Measurements from ENCODE around the gene TBKBP1. TPM values are rescaled to one million over a fixed set of nuclear protein-coding genes. Genes with fewer than 3 reads are reported as not detected.

The TBKBP1 gene
- total RNA-seq, 1 experiment from 2014 or later = 33.2 TPM

DNA sequence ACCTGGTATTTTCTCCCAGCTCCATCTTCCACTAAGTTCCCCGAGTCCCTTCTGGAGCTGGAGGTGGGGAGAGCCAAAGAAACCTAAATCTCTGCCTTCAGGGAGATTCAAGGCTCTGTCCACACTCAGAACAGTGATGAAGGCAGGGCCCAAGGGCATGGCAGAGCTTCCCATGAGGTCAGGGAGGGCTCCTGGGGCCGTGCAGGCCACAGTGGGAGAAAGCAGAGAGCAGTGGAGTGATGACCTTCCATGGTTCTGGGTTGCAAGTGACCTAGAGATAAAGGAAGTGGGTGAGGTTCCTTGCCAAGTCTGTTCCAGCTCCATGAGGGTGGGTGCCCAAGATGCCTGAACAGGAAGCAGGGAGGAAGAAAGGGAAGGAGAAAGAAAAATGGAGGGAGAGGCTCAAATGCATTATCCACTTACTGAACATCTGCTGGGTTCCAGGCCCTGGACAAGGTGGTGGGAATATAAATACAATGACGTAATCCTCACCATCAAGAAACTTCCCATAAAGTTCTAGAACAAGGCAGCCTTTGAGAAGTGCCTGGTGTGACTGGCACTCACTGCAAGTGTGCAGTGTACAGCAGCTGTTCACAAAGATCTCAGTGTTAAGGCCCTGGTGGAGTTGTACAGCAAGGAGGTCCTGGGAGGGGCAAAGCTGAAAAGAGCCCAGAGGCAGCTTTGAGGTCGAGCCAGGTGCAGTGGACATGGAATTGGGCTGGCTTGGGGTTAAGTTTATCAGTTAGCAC, 13.3 kb downstream of the TBKBP1 start:
- H3K4me3 Mint-ChIP-seq = no peak overlapping the region
- Histone ChIP-seq H3K9ac (ENCODE audit: extremely low read depth, insufficient read length, low read length) (no peak overlapping the region), H2AK5ac (ENCODE audit: insufficient read length, low read length) (no peak overlapping the region), H2BK5ac (ENCODE audit: insufficient read length, low read length) (no peak overlapping the region), H4K20me1 (ENCODE audit: control insufficient read depth, insufficient read depth, insufficient read length) (no peaks in the 10 kb centered on the region), H4K91ac (ENCODE audit: insufficient read length, low read depth, low read length) (no peak overlapping the region), H3K23ac (ENCODE audit: insufficient read length, low read depth, low read length) (no peak overlapping the region), H3T11ph (ENCODE audit: low read length) (no peak overlapping the region), H3K9me3 (ENCODE audit: control insufficient read depth, low read depth, low read length) (no peaks in the 10 kb centered on the region), H3K27ac (ENCODE audit: insufficient read length, low read depth, low read length) (no peak overlapping the region), H3K4ac (ENCODE audit: low read depth, low read length) (no peak overlapping the region), H3K56ac (ENCODE audit: insufficient read length, low read depth, low read length) (no peak overlapping the region), H3K18ac (ENCODE audit: insufficient read length, low read depth, low read length) (no peak overlapping the region), H3K79me2 (ENCODE audit: insufficient read depth, low read length) (no peaks in the 10 kb centered on the region), H3K23me2 (ENCODE audit: insufficient read length, low read depth, low read length, poor library complexity, severe bottlenecking) (no peaks in the 10 kb centered on the region), H4K5ac (ENCODE audit: insufficient read length, low read depth, low read length) (no peak overlapping the region), H2BK20ac (ENCODE audit: low read depth, low read length, poor library complexity, severe bottlenecking) (no peak overlapping the region), H3K27me3 (ENCODE audit: insufficient read depth, low read length) (no peaks in the 10 kb centered on the region), H3K79me1 (ENCODE audit: insufficient read depth, low read depth, low read length, poor library complexity, severe bottlenecking) (no peaks in the 10 kb centered on the region), H3K14ac (ENCODE audit: insufficient read depth, low read length) (no peak overlapping the region), H2AFZ (ENCODE audit: low read length) (no peak overlapping the region), H3K4me1 (ENCODE audit: insufficient read depth, low read length) (no peaks in the 10 kb centered on the region), H2BK120ac (ENCODE audit: low read depth, low read length, poor library complexity, severe bottlenecking) (no peak overlapping the region), H3K4me2 (ENCODE audit: insufficient read depth, insufficient read length, low read length) (no peak overlapping the region), H2BK12ac (ENCODE audit: insufficient read length, low read depth, low read length) (no peak overlapping the region), H2BK15ac (ENCODE audit: low read depth, low read length) (no peak overlapping the region), H4K8ac (replicated peaks; ENCODE audit: insufficient read length, low read depth, low read length) (no peak overlapping the region)
- TF ChIP-seq, protein P1, sequence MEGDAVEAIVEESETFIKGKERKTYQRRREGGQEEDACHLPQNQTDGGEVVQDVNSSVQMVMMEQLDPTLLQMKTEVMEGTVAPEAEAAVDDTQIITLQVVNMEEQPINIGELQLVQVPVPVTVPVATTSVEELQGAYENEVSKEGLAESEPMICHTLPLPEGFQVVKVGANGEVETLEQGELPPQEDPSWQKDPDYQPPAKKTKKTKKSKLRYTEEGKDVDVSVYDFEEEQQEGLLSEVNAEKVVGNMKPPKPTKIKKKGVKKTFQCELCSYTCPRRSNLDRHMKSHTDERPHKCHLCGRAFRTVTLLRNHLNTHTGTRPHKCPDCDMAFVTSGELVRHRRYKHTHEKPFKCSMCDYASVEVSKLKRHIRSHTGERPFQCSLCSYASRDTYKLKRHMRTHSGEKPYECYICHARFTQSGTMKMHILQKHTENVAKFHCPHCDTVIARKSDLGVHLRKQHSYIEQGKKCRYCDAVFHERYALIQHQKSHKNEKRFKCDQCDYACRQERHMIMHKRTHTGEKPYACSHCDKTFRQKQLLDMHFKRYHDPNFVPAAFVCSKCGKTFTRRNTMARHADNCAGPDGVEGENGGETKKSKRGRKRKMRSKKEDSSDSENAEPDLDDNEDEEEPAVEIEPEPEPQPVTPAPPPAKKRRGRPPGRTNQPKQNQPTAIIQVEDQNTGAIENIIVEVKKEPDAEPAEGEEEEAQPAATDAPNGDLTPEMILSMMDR (conservative IDR thresholded peaks at IDR 0.05) = no peak
- no peaks in the 10 kb centered on the region for H3K27me3 Mint-ChIP-seq (ENCODE audit: low read depth)
- peaks cover 4 to 20% (median 7%) of the 10 kb centered on the region in 3 experiments; a peak in 3 of 7 replicates for H3K36me3 Mint-ChIP-seq (ENCODE audit: insufficient read depth in 1 of 3, low read depth in 3 of 3)
- H3K4me1 Mint-ChIP-seq = peaks cover 3 to 21% of the 10 kb centered on the region in 2 experiments; a peak in 2 of 4 replicates
- DNase-seq = no peak
- H3K9me3 Mint-ChIP-seq = no peaks in the 10 kb centered on the region
- no peak overlapping the region; a peak in 1 of 7 replicates for H3K27ac Mint-ChIP-seq
- WGBS (ENCODE audit: extremely low coverage, insufficient read length, low lambda C conversion rate) = no CpG with 5 or more reads among the region's 4 CpGs

Measured in H9 (cell line).